ENCODE data around the gene DCAF17.
"Not testable (repeated sequence)": the region's sequence is repeated elsewhere in the genome, so short reads cannot be mapped to it uniquely, and the experiment has no call there.

DCAF17 gene

DNA sequence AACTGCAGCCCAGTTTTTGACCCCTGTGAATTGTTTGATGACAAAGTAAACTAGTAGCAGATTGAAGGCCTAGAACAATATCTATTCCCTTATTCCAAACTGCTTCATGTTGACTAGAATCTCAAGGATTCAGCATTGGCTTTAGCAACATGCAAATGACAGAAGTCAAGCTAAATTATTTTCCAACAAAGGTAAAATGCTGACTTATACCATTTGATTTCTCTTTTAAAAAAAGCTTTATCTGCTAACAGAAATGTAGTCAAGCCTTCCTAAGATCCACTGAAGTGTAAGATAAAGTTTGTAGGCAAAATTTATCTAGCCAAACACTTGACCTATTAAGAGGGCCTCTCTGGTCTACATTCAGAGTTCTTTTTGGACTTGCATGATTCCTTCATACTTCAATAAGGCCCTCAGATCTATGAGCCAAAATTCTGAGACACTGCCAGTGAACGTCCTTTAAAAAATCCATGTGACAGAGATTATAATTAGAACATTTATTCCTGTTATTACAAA is 78.7 kb downstream of the DCAF17 start:
- DNase-seq: no peak

DNA sequence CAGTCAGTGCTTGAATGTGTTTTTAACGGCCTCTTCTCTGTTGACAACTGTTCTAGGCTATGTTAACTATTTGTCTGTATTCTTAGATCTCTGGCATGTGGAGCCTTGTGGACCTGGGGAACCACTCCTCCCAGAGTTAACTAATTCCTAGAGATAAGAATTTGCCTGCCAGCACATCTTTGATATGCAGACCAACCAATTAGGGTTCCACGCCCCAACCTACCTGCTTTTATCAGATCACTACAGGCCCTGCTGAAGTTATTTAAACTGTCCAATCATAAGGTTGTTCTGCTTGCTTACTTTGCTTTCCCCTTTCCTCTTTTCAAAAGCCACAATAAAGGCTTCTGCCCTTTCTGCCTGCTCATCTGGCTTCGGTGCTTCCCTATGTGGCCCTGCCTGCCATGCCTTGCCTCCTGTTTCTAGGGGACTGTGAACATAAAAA is 79.7 kb downstream of the DCAF17 start:
- no peak for DNase-seq

DNA sequence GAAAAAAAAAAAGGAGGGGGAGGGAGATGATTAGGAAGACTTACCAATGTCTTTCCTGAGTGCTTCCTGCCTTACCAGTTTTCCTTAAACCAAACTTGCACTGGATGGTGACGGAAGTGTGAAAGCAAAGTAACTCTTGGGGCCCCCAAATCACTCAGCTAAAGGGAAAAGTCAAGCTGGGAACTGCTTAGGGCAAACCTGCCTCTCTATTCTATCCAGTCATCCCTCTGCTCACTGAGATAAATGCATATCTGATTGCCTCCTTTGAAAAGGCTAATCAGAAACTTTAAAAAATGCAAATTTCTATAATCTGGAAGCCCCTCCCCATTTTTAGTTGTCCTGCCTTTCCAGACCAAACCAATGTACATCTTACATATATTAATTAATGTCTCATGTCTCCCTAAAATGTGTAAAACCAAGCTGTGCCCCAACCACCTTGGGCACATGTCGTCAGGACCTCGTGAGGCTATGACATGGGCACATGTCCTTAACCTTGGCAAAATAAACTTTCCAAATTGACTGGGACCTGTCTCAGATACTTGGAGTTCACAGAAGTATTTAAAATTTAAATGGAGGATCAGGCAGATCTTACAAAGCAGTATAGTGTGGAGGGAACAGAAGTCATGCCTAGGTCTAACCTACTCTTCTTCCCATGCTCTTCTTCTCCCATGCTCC is 81.0 kb downstream of the DCAF17 start:
- no peak for DNase-seq

- DNase-seq: no peak
These were observed 81.8 kb downstream of the DCAF17 start for GRCh38 chr2:171515672-171516298.

DNA sequence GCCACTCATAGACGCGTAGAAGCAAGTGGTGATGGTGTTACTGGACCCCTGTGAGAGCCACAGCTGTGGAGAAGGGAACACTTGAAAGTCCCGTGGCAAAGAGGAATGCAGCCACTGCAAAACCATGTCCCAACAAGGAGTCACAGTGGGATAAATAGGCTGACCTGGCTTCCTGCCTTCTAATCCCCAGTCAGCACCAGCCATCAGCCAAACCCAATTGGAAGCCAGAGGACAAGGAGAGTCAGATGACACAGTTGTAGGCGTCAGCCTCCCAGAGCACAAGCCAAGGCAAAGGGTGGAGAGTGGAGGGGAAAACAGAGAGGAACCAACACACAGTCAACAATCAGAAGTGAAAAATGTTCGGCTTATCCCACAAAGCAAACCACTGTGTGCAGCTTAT is 82.8 kb downstream of the DCAF17 start:
- DNase-seq: no peak

- DNase-seq: no peak
These were observed 86.4 kb downstream of the DCAF17 start for GRCh38 chr2:171520471-171520870.

DNA sequence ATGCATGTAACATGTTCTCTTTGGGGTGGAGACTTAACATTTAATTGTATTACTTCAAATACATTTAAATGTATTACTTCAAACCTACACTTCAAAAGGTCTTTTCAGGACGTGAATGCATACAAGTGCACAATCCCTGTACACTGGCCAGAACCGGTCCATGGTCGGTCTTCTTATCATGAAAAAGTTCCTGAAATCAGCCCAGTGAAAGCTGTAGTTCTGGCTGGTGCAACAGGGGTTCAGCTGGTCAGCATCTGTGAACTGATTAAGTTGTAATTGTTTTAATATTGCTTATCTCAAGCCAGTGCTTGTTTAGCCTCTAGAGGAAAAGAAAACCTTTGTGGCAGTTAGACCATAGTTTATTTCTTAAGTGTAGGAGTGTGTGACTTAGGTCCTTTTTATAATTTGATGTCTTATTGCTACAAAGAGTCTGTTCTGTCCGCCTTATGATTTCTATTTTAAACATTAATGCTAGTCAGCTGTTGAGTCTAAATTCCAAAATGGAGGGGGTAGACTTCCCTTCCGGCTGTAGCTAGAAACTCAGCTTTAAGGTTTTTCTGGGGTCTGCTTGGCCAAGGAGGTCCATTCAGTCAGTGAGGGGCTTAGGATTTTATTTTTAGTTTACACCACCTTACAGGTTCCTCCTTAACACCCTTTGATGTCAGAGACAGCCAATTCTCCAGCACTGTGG is 87.5 kb downstream of the DCAF17 start:
- no peak for DNase-seq

GRCh38 chr2:171522052-171522787 is 88.2 kb downstream of the DCAF17 start, which contains the start of gene CYBRD1:
Gene CYBRD1 (plus strand): TSS chr2:171522474. CDS start chr2:171522546, 72 bp downstream.
- DNase-seq: peak in 57 of 58 donors; percentile 7 to 93 (median 81)

DNA sequence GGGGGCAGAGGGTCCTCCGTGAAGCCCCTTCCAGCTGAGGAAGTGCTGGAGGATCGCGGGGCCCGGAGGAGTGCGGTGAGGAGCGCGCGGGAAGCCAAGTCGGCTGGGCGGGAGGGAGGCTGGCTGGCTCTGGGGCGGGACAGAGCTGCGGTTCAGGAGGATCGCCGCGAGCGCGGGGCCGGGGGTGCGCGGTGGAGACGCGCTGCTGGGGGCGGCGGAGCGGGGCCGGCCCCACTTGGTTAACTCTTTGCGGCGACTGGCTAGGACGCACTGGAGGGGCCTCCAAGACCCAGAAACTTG is 88.7 kb downstream of the DCAF17 start:
- peak in 24 of 58 donors; percentile 26 to 72 (median 44) for DNase-seq

GRCh38 chr2:171523088-171524017 is 89.3 kb downstream of the DCAF17 start:
- DNase-seq: peak in 57 of 58 donors; percentile 12 to 96 (median 73)

- peak in 5 of 58 donors; percentile 23 to 65 (median 45) for DNase-seq
These were observed 90.0 kb downstream of the DCAF17 start for GRCh38 chr2:171524018-171524401.

DNA sequence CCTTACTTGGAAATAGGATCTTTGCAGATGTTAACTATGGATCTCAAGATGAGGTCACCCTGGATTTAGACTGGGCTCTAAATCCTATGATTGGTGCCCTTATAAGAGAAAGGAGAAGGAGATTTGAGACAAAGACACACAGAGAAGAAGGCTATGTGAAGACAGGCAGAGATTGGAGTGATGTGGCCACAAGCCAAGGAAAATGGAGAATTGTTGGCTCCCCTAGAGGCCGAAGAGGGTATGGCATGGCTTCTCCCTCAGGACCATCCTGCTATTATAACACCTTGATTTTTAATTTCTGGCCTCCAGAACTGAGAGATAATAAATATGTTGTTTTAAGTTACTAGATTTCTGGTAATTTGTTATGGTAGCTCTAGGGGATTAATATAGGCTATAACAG is 95.9 kb downstream of the DCAF17 start:
- DNase-seq: no peak

- no peak for DNase-seq
These were observed 96.4 kb downstream of the DCAF17 start for GRCh38 chr2:171530378-171530777.

DNA sequence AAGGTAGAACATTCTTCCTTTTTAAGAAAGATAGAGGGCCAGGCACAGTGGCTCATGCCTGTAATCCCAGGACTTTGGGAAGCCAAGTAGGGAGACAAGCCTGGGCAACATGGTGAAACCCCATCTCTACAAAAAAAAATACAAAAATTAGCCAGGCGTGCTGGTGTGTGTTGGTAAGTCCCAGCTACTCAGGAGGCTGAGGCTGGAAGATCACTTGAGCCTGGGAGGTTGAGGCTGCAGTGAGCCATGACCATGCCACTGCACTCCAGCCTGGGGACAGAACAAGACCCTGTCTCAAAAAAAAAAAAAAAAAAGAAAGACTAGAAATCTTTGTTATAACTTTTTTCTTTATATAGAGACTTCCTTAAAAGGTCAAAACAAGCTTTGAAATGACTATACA is 96.8 kb downstream of the DCAF17 start:
- DNase-seq: not testable (repeated sequence)

DNA sequence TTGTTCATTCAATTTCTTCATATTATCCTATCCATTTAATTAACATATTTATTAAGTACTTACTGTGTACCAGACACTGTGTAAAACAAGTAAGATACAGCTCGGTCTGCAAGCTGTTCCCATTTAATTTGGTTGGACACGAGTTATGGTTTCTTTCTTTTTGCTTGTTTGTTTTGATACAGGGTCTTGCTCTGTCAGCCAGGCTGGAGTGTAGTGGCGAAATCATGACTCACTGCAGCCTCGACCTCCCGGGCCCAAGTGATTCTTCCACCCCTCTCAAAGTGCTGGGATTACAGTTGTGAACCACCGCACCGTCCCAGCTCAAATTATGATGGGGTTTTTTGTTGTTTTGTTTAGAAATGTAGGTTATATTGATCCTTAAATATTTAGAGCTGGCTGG is 97.3 kb downstream of the DCAF17 start:
- DNase-seq: peak in 3 of 58 donors; percentile 1 to 17 (median 7)

GRCh38 chr2:171531836-171532450 is 97.9 kb downstream of the DCAF17 start:
- DNase-seq: no peak

DNA sequence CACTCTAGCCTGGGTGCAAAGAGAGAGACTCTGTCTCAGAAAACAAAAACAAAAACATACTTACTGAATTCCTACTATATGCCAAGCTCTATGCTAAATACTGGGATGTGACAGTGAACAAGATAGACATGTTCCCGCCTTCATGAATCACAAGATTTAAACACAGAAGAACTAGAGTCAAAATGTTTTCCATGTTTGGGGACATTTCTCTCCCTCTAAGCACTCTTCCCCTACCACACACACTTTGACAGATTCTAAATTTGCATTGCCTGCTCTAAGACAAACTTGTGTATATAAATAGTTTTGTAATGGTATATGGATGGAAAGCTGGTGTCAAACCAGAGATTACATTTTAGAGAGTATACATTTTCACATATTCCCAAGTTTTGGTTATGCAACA is 99.3 kb downstream of the DCAF17 start:
- no peak for DNase-seq

Measured in anterior cingulate cortex (tissue), 58 donors.